ENCODE measurements around the gene USP12. TPM values are rescaled to one million over a fixed set of nuclear protein-coding genes. Genes with fewer than 3 reads are reported as not detected.

The USP12 gene
- total RNA-seq, 1 experiment from 2014 or later = 26.1 TPM

GRCh38 chr13:27166313-27166712 lies 5.3 kb downstream of the USP12 start (continued):
- TF ChIP-seq, protein P1, sequence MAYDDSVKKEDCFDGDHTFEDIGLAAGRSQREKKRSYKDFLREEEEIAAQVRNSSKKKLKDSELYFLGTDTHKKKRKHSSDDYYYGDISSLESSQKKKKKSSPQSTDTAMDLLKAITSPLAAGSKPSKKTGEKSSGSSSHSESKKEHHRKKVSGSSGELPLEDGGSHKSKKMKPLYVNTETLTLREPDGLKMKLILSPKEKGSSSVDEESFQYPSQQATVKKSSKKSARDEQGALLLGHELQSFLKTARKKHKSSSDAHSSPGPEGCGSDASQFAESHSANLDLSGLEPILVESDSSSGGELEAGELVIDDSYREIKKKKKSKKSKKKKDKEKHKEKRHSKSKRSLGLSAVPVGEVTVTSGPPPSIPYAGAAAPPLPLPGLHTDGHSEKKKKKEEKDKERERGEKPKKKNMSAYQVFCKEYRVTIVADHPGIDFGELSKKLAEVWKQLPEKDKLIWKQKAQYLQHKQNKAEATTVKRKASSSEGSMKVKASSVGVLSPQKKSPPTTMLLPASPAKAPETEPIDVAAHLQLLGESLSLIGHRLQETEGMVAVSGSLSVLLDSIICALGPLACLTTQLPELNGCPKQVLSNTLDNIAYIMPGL (CRISPR knock-in tag; IDR thresholded peaks at IDR 0.05) = no peak
- no peak for TF ChIP-seq GTF2I (CRISPR knock-in tag; conservative IDR thresholded peaks at IDR 0.05)
- no peak for TF ChIP-seq OVOL2 (CRISPR knock-in tag; IDR thresholded peaks at IDR 0.05; ENCODE audit: borderline replicate concordance)
- TF ChIP-seq SMAD4 (CRISPR knock-in tag; IDR thresholded peaks at IDR 0.05) = no peak
- no peak for TF ChIP-seq ZNF512 (CRISPR knock-in tag; IDR thresholded peaks at IDR 0.05; ENCODE audit: borderline replicate concordance)
- no peak for TF ChIP-seq PRDM15 (CRISPR knock-in tag; IDR thresholded peaks at IDR 0.05)
- no peak for TF ChIP-seq STAT6 (CRISPR knock-in tag; conservative IDR thresholded peaks at IDR 0.05; ENCODE audit: low read depth)

- Mint-ChIP-seq H3K27me3 (ENCODE audit: low read depth) (no peaks in the 10 kb centered on the region), H3K4me3 (no peak overlapping the region), H3K36me3 (peaks cover 9% of the 10 kb centered on the region), H3K4me1 (peaks cover 72% of the 10 kb centered on the region), H3K9me3 (peaks cover 9% of the 10 kb centered on the region), H3K27ac (no peak overlapping the region)
- no peak for DNase-seq (ENCODE audit: low spot score)
- TF ChIP-seq, protein P2, sequence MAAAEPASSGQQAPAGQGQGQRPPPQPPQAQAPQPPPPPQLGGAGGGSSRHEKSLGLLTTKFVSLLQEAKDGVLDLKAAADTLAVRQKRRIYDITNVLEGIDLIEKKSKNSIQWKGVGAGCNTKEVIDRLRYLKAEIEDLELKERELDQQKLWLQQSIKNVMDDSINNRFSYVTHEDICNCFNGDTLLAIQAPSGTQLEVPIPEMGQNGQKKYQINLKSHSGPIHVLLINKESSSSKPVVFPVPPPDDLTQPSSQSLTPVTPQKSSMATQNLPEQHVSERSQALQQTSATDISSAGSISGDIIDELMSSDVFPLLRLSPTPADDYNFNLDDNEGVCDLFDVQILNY (CRISPR knock-in tag; IDR thresholded peaks at IDR 0.05) = no peak
- no peak for TF ChIP-seq ZNF121 (CRISPR knock-in tag; IDR thresholded peaks at IDR 0.05)
- TF ChIP-seq ZBTB21 (CRISPR knock-in tag; IDR thresholded peaks at IDR 0.05; ENCODE audit: borderline replicate concordance) = no peak
- no peak for TF ChIP-seq SMAD3 (CRISPR knock-in tag; IDR thresholded peaks at IDR 0.05; ENCODE audit: borderline replicate concordance)
- TF ChIP-seq PRDM15 (CRISPR knock-in tag; IDR thresholded peaks at IDR 0.05) = no peak
- TF ChIP-seq, protein P3, sequence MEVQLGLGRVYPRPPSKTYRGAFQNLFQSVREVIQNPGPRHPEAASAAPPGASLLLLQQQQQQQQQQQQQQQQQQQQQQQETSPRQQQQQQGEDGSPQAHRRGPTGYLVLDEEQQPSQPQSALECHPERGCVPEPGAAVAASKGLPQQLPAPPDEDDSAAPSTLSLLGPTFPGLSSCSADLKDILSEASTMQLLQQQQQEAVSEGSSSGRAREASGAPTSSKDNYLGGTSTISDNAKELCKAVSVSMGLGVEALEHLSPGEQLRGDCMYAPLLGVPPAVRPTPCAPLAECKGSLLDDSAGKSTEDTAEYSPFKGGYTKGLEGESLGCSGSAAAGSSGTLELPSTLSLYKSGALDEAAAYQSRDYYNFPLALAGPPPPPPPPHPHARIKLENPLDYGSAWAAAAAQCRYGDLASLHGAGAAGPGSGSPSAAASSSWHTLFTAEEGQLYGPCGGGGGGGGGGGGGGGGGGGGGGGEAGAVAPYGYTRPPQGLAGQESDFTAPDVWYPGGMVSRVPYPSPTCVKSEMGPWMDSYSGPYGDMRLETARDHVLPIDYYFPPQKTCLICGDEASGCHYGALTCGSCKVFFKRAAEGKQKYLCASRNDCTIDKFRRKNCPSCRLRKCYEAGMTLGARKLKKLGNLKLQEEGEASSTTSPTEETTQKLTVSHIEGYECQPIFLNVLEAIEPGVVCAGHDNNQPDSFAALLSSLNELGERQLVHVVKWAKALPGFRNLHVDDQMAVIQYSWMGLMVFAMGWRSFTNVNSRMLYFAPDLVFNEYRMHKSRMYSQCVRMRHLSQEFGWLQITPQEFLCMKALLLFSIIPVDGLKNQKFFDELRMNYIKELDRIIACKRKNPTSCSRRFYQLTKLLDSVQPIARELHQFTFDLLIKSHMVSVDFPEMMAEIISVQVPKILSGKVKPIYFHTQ (CRISPR knock-in tag; IDR thresholded peaks at IDR 0.05) = no peak
- CTCF ChIA-PET = interaction anchor here (0.6 to 1.1 kb wide), 2 partner anchors 177 to 198 kb away, joined by 3 to 7 read pairs; no protein-coding TSS in a partner anchor
- no peak for ATAC-seq
- POLR2A ChIA-PET = interaction anchor here (0.7 kb wide), 1 partner anchor 78 kb away, joined by 3 read pairs; no protein-coding TSS in a partner anchor
Measured at GRCh38 chr13:27161980-27162379, 9.6 kb downstream of the USP12 start.
